Measurements from ENCODE around the gene HASPIN. TPM values are rescaled to one million over a fixed set of nuclear protein-coding genes. Genes with fewer than 3 reads are reported as not detected.
A peak's percentile ranks its signal among the peaks of the same experiment; 100 is the strongest.

Gene HASPIN
- total and polyA plus RNA-seq, 2 of the 8 experiments (the other 6 are each of a cell fraction or from before 2014, with no cell fraction given), result 7.8 to 29.5 TPM

DNA sequence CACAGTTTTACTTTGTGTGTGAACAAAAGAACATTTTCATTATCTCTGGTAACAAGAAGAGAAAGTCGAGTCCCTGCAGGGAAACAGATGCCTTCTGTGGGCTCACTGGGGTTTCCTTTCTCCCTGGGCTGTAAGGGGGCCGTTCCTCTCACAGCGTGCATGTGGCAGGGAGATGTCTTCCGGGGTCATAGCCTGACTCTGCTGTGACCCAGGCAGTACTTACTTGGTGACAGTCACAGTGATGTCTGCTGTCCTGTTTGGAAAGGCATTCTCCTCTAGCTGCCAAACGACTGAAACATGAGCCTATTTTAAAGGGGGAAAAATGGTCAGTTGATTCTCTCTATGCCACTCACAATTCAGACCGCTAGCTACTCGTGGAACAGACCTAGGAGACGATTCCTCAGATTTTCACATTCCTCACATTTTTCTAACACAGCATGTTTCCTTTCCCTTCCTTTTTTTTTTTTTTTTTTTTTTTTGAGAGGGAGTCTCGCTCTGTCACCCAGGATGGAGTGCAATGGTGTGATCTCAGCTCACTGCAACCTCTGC lies 7.3 kb downstream of the HASPIN start:
- Histone ChIP-seq H2AFZ (ENCODE audit: low read length) (no peak overlapping the region), H2BK15ac (ENCODE audit: low read length) (no peak overlapping the region), H2AK5ac (ENCODE audit: low read depth, low read length) (no peak overlapping the region), H2BK12ac (ENCODE audit: low read depth, low read length) (no peak overlapping the region), H3K56ac (replicated peaks; ENCODE audit: insufficient read length, low read depth, low read length) (no peak overlapping the region), H3K4me3 (ENCODE audit: extremely low read depth in 1 of 4, insufficient read depth in 2 of 4, low read depth in 3 of 4, low read length in 4 of 4) (no peak overlapping the region), H3K4me2 (ENCODE audit: insufficient read depth in 1 of 2, low read depth in 2 of 2, low read length in 2 of 2) (no peak overlapping the region; a peak in 1 of 4 replicates), H3K4me1 (replicated peaks in 1 of 4; ENCODE audit: control insufficient read depth in 3 of 4, insufficient read depth in 4 of 4, low read length in 3 of 4) (peaks cover 0 to 6% (median 0%) of the 10 kb centered on the region in 4 experiments; a peak in 2 of 7 replicates), H3K18ac (ENCODE audit: extremely low read depth, low read length) (no peak overlapping the region), H3K9ac (replicated peaks in 1 of 4; ENCODE audit: extremely low read depth in 1 of 4, low read depth in 3 of 4, low read length in 3 of 4) (no peak overlapping the region), H4K20me1 (replicated peaks in 1 of 2; ENCODE audit: control insufficient read depth in 1 of 2, insufficient read depth in 2 of 2, low read length in 2 of 2) (peaks cover under 1 to 1% of the 10 kb centered on the region in 2 experiments), H4K91ac (replicated peaks; ENCODE audit: insufficient read length, low read length) (no peak overlapping the region), H2BK5ac (ENCODE audit: low read depth, low read length) (no peak overlapping the region), H3K14ac (ENCODE audit: insufficient read length) (no peak overlapping the region), H3K27ac (ENCODE audit: low read depth, low read length) (no peak overlapping the region), H3K9me3 (ENCODE audit: insufficient read depth in 2 of 2, low read depth in 1 of 2, low read length in 1 of 2) (no peaks in the 10 kb centered on the region), H3K36me3 (ENCODE audit: control insufficient read depth in 2 of 4, insufficient read depth in 4 of 4, low read length in 3 of 4) (peaks cover 4 to 17% (median 6%) of the 10 kb centered on the region in 4 experiments; a peak in 7 of 8 replicates), H3K79me1 (ENCODE audit: low read depth, low read length) (peaks cover 4% of the 10 kb centered on the region; the same call in 1 of the 2 replicates), H2BK20ac (ENCODE audit: low read length) (no peak overlapping the region), H3K23me2 (ENCODE audit: low read depth, low read length) (no peaks in the 10 kb centered on the region), H4K5ac (ENCODE audit: insufficient read length, low read depth, low read length) (no peak overlapping the region), H3K79me2 (ENCODE audit: control insufficient read depth in 1 of 2, insufficient read depth in 2 of 2, low read length in 2 of 2) (peaks cover 0 to 16% of the 10 kb centered on the region in 2 experiments; a peak in 3 of 4 replicates), H3K27me3 (replicated peaks in 1 of 4; ENCODE audit: control insufficient read depth in 3 of 4, extremely low read depth in 1 of 4, insufficient read depth in 3 of 4, low read length in 3 of 4) (no peaks in the 10 kb centered on the region), H2BK120ac (replicated peaks; ENCODE audit: low read depth, low read length) (no peak overlapping the region), H3K4ac (replicated peaks; ENCODE audit: insufficient read length, low read depth, low read length) (no peak overlapping the region), H4K8ac (ENCODE audit: extremely low read depth, insufficient read depth, low read length) (no peak overlapping the region), H3K23ac (ENCODE audit: insufficient read length) (no peak overlapping the region)
- TF ChIP-seq TEAD4 (IDR thresholded peaks at IDR 0.05; ENCODE audit: low read depth, low read length) (0 out of 2 replicates have a peak, but pooled peaks have one; percentile 36), NANOG (IDR thresholded peaks at IDR 0.05; ENCODE audit: insufficient read depth, low read depth, low read length, poor library complexity, severe bottlenecking) (no peak)
- FAIRE-seq (no peak), DNase-seq (ENCODE audit: low read depth in 1 of 2, low spot score in 2 of 2) (no peak)
- 65% methylated on average over 8 of the region's 9 CpGs; no CpG with 5 or more reads in 1 of the 2 experiments for WGBS, 2 experiments (ENCODE audit: extremely low coverage in 1 of 2, insufficient coverage in 1 of 2, insufficient read length in 1 of 2, insufficient replicate concordance in 2 of 2, low coverage in 1 of 2, low lambda C conversion rate in 2 of 2, missing lambda C conversion rate in 1 of 2)
- CTCF ChIA-PET (ENCODE audit: partially characterized antibody), result interaction anchor here (0.6 to 9.3 kb wide), 4 partner anchors 6 to 48 kb away, joined by 3 to 72 read pairs (median 12); no protein-coding TSS in a partner anchor
- POLR2A ChIA-PET (ENCODE audit: partially characterized antibody), result interaction anchor here (1.0 to 1.5 kb wide), 4 partner anchors 9 to 70 kb away, joined by 3 to 4 read pairs (median 3); partner anchors contain the start of genes ITGAE and P2RX5

Measured in H1 (cell line).